Inferior parietal cortex (tissue), 1 donor: Measurements from ENCODE around the gene PPP2R2D.
"Not testable (repeated sequence)": the region's sequence is repeated elsewhere in the genome, so short reads cannot be mapped to it uniquely, and the experiment has no call there.

Experiments used
- DNase-seq: peaks from one replicate; pipeline ENCODE4 v3.0.0-alpha.2; 2016; ENCODE audit errors: extremely low spot score

The PPP2R2D gene

GRCh38 chr10:131866673-131867072 is 34.1 kb upstream of the PPP2R2D start:
- no peak for DNase-seq

DNA sequence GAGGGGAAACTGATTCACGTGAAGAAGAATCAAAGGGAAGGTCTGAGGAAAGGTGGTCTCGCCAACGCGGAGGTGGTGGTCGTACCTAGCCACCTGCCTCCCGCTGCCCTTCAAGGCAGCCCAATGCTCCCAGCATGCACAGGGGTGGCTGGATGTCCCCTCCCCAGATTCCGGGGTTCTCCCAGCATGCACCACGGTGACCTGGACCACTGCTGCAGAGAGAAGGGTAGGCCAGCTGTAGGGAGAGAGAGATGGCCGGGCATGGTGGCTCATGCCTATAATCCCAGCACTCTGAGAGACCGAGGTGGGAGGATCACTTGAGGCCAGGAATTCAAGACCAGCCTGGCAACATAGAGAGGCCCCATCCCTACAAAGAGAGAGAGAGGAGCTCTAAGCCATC is 32.4 kb upstream of the PPP2R2D start:
- DNase-seq: no peak

GRCh38 chr10:131869344-131869743 is 31.5 kb upstream of the PPP2R2D start:
- DNase-seq: no peak

- no peak for DNase-seq
These were observed 30.4 kb upstream of the PPP2R2D start for GRCh38 chr10:131870411-131870810.

DNA sequence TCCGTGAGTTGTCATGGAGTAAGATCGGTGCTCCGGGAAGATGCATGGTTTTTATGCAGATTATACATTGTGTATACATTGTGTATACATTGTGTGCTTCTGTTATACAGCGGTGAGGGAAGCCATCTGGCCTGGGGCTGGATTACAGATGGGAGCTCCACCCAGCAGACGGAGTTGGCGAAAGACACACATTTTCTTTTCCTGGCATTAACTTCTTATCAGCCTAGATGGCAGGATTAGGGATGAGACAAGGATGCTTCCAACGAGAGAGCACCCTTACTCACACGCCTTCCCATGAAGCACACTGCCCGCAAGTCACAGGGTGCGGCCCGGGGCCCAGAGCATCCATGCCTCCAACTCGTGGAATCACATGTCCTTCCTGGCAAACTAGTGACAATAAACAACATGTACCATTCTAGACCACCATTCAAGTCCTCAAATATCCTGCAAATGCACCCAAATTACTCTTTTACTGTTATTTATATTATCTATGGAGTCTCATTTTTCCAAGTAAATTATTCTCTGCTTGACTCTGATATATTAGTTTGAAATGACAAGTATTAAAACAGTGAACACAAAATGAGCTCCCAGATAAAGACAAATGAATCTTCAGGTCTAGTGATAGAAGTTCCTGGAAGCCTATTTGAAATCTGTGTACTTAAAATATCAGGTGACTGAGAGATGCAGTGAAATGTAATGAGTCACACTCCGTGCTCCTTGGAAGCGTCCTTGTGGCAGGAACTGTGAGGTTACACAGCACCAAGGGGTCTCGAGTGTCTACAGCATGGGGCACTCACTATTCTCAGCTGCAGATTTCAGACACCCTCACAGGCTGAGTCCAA is 29.8 kb upstream of the PPP2R2D start:
- no peak for DNase-seq

DNA sequence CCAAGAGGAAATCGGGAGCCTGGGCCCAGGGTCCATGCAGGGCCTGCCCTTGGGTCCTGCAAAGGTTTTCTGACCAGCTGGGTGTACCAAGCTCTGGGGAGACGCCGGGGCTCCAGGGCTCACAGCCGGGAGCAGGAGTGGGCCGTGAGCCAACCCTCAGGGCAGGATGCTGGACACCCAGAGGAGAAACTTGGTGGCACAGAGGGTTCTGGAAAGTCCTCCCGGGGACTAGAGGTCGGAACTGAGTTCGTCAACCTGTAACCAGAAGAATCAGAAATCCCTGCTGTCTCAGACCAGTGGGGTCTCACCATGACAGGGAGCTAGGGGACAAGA is 29.2 kb upstream of the PPP2R2D start:
- DNase-seq: no peak

- DNase-seq: no peak
These were observed 28.6 kb upstream of the PPP2R2D start for GRCh38 chr10:131872011-131872826.

DNA sequence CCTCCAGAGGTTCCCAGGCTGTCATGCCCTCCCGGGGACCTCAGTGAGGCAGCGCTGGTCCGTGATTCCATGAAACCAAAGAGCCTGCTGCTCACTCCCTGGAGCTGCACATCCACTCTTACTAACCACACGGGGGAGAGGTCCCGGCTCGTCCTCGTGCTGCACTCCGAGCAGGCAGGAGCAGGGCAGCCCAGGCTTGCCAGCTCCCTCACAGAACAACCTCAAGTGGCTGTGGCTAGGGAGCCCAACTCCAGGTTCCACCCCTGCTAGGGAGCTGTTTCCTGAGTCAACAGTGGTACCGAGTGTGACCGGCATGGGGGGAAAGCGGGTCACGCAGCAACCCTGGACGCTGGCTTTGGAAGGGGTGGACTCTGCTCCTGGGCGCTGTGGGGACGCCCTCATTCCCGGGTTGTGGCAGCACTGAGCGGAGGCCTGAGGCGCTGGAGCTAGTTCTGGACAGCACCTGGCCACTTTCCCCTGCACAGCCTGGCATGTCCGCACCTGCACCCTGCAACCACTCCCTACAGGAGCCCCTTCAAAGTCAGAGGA is 27.9 kb upstream of the PPP2R2D start:
- no peak for DNase-seq

GRCh38 chr10:131874991-131875451 is 25.8 kb upstream of the PPP2R2D start:
- peak; percentile 84 for DNase-seq

DNA sequence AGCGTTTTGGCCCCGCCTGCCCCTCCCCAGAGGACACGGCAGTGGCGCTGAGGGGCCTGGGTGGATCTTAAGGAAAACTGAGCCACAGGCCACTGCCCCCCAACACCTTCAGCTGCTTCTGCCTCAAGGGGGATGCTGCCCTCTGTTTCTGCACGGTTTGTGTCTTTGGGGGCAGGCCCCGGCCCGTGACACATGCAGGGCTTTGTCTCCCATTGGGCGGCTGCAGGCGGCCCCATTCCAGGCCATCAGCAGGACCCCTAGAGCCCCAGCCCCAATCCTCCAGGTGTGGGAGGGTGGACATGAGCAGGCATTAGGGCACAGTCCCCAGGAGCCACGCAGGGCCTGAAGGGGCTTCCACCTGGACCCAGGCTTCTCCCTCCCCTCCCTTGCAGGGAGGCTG is 25.3 kb upstream of the PPP2R2D start:
- no peak for DNase-seq

DNA sequence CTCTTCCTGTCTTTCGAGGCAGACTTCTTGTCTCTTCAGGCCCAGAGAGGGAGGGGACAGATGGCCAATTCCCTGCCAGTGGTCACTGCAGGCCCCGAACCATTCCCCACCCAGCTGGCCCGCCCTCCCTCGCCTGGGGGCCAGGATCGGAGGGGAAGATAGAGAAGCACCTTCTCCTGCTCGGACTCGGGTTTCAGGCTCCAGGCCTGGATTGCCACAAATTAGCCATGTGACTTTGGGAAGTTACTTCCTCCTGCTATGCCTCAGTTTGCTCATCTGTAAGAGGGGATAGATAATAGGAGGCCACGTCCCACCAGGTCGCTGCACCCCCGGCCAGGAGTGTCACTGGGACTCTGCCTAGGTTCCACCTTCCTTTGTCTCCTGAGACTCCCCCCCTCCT is 24.8 kb upstream of the PPP2R2D start:
- DNase-seq: no peak

DNA sequence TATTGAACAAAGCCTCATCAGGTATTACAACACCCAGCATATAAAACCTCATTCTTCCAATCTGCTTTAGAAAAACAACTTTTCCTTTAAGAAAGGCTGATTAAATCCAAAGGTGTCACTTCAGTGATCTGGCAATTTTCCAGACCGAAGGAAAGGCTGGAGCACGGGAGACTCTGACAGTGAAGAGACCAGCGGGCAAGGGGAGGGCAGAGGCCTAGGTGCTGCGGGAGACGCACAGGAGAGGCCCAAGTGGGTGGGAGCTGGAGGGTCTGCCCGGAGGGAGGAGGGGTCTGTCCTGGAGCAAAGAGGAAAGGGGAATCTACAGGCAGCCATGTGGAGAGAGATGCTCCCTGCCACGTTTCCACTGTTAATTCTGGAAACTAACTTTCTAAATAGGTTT is 24.3 kb upstream of the PPP2R2D start:
- DNase-seq: no peak

DNA sequence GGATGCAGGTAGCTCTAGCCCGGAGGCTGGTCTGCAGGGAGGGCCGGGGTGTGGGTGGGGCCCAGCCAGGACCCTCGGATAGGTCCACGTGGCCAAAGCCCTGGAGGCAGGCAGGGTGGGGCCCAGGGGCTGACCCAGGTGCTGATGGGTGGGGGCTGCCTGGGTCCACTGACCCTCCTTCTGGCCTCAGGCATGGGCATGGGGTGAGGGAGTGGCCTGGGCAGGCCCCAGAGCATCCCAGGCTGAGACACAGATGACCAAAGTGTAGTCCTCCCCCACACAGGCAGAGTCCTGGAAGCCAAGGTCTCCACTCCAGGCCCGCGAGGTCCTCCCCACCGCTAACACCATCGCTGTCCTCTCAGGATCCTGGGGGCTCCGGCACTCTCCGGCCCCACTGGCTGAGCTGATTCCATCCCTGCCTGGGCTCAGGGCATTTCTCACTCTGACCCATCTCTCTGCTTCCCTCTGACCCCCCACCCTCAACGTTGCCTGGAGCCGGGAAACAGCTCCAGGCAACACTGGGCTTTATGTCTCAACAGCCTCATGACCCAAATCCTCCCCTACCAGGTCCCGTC is 20.7 kb upstream of the PPP2R2D start:
- DNase-seq: no peak

DNA sequence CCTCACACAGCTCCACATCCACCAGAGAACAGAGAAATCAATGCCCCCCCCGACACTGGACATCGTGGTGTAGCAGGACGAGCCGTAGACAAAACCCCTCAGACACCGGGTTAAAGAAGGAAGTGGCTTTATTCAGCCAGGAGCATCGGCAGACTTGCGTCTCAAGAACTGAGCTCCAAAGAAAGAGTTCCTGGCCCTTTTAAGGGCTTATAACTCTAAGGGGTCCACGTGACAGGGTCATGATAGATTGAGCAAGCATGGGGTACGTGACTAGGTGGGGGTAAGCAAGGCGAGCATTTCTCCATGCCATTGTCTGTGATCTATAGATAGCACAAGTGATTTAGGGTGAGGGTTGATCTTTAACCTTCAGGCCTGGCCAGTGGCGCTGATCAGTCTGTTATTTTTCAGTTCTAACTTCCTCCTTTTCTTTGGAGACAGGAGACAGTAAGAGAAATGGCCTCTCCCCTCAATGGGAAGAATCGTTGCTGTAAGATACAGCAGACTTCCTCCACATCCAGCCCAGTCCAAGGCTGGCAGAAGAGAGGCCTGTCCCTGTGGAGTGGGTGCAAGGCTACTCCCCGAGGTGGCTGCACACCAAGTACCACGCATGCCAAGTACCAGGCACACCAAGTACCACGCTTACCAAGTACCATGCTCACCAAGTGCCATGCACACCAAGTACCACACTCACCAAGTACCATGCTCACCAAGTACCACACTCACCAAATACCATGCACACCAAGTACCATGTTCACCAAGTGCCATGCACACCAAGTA is 19.5 kb upstream of the PPP2R2D start:
- DNase-seq: no peak

GRCh38 chr10:131882151-131882550 is 18.7 kb upstream of the PPP2R2D start:
- no peak for DNase-seq

DNA sequence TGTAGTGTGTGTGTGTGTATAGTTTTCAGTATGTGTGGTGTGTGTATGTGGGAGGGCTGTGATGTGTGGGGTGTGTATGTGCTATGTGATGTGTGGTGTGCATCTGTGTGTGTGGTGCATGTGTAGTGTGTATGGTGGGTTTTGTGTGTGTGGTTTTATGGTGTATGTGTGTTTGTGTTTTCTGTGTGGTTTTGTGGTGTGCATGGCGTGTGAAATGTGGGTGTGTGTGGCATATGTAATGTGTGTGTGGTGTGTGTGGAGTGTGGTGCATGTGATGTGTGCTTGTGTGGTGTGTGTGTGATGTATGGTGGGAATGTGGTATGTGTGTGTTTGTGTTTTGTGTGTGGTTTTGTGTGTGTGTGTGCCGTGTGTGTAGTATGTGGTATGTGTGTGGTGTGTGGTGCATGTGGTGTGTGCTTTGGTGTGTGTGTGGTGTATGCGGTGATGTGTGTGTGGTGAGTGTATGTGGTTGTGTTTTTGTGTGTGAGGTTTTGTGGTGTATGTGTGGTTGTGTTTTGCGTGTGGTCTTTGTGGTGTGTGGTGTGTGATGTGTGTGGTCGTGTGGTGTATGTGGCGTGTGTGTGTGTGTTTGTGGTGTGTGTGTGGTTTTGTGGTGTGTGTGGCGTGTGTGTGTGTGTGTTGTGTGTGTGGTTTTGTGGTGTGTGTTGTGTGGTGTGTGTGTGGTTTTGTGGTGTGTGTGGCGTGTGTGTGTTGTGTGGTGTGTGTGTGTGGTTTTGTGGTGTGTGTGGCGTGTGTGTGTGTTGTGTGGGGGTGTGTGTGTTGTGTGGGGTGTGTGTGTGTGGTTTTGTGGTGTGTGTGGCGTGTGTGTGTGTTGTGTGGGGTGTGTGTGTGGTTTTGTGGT is 18.0 kb upstream of the PPP2R2D start:
- DNase-seq: no peak

GRCh38 chr10:131883621-131884393 is 17.0 kb upstream of the PPP2R2D start:
- not testable (repeated sequence) for DNase-seq

GRCh38 chr10:131885391-131886165 is 15.2 kb upstream of the PPP2R2D start:
- DNase-seq: peak; percentile 72

- no peak for DNase-seq
These were observed 14.6 kb upstream of the PPP2R2D start for GRCh38 chr10:131886237-131886636.
